Measurements from ENCODE around the gene GSE1.

DNA sequence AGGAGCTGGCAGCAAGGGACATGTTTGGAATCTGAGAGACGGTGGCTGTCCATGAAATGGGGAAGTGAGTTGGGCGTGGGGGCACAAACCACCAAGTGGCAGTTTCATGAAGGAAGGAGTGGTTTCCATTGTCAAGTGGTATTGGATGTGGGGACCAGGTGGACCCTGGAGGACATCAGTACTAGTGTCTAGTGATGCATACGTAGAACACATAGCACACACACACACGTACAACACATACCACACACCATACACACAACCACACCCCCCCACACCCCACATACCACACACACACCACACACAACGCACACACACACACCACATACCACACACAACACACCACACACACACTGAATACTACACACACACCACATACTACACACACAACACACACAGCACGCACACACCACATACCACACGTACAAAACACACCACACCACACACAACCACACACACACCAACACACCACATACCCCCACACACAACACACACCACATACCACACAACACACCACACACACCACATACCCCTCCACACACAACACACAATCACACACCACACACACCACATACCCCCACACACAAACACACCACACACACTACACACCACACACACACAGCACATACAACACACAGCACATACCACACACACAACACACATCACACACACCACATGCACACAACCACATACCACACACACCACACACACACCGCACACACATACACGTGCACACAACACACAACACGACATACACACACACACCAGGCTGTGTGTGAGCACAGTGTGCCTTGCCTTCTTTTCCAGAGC lies 41.1 kb upstream of the GSE1 start:
- TF ChIP-seq MYC (IDR thresholded peaks at IDR 0.05; ENCODE audit: low read depth, low read length) (peak; percentile 62; the same call in 1 of the 2 replicates), POLR2A (IDR thresholded peaks at IDR 0.05; ENCODE audit: extremely low read depth, insufficient read length) (no peak)
- TF ChIP-seq, protein P1, sequence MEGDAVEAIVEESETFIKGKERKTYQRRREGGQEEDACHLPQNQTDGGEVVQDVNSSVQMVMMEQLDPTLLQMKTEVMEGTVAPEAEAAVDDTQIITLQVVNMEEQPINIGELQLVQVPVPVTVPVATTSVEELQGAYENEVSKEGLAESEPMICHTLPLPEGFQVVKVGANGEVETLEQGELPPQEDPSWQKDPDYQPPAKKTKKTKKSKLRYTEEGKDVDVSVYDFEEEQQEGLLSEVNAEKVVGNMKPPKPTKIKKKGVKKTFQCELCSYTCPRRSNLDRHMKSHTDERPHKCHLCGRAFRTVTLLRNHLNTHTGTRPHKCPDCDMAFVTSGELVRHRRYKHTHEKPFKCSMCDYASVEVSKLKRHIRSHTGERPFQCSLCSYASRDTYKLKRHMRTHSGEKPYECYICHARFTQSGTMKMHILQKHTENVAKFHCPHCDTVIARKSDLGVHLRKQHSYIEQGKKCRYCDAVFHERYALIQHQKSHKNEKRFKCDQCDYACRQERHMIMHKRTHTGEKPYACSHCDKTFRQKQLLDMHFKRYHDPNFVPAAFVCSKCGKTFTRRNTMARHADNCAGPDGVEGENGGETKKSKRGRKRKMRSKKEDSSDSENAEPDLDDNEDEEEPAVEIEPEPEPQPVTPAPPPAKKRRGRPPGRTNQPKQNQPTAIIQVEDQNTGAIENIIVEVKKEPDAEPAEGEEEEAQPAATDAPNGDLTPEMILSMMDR (IDR thresholded peaks at IDR 0.05; ENCODE audit: low read depth, low read length): no peak

Measured in NB4 (cell line).